ENCODE results near the gene CTNNA3. TPM values are rescaled to one million over a fixed set of nuclear protein-coding genes. Genes with fewer than 3 reads are reported as not detected.

CTNNA3 gene
- total and polyA plus RNA-seq, 2 donors (not counting 3 experiments of a cell fraction or from before 2014, with no cell fraction given), result not detected

- Histone ChIP-seq H3K4me1 (ENCODE audit: control insufficient read depth, extremely low read depth, insufficient read depth, low read length) (no peaks in the 10 kb centered on the region), H4K20me1 (replicated peaks; ENCODE audit: control insufficient read depth, extremely low read depth, insufficient read depth, low read length) (no peaks in the 10 kb centered on the region), H3K27ac (ENCODE audit: insufficient read depth, low read depth, low read length) (no peak overlapping the region), H3K36me3 (ENCODE audit: control insufficient read depth in 2 of 2, extremely low read depth in 1 of 2, insufficient read depth in 2 of 2, low read length in 2 of 2) (no peaks in the 10 kb centered on the region), H3K79me2 (ENCODE audit: control insufficient read depth, insufficient read depth, low read length) (no peaks in the 10 kb centered on the region), H3K9me3 (replicated peaks; ENCODE audit: control insufficient read depth, insufficient read depth, low read length) (no peaks in the 10 kb centered on the region), H3K4me3 (replicated peaks in 1 of 3; ENCODE audit: insufficient read depth in 1 of 3, low read depth in 1 of 3, low read length in 3 of 3) (no peak overlapping the region), H2AFZ (ENCODE audit: low read depth, low read length) (no peak overlapping the region), H3K9me1 (replicated peaks; ENCODE audit: control insufficient read depth, extremely low read depth, insufficient read depth, low read length) (no peaks in the 10 kb centered on the region), H3K27me3 (ENCODE audit: control insufficient read depth in 2 of 2, insufficient read depth in 2 of 2, low read length in 2 of 2) (no peaks in the 10 kb centered on the region), H3K9ac (replicated peaks; ENCODE audit: extremely low read depth, insufficient read depth, low read length) (no peak overlapping the region), H3K4me2 (ENCODE audit: insufficient read depth, low read length) (no peak overlapping the region)
- no peak for DNase-seq (ENCODE audit: low read depth, low spot score)
- ChIA-PET POLR2A (no interaction called here), CTCF (no interaction called here)
- FAIRE-seq, result no peak
- dilution Hi-C loops (cut with MboI; ENCODE audit: extremely low pct_ligation_motif_present, low sequenced_read_pairs), result no loop called here
- intact Hi-C loops (cut with micrococcal nuclease), result no loop called here
- no peak for TF ChIP-seq EZH2 (IDR thresholded peaks at IDR 0.05; ENCODE audit: borderline replicate concordance, low read depth, low read length, severe bottlenecking)
- TF ChIP-seq GATA2 (IDR thresholded peaks at IDR 0.05; ENCODE audit: insufficient read depth, insufficient read length, low read depth, low read length), result no peak
- no peak for TF ChIP-seq POLR2AphosphoS5 (IDR thresholded peaks at IDR 0.05; ENCODE audit: insufficient read depth, low read depth, low read length)
- TF ChIP-seq, protein P1, sequence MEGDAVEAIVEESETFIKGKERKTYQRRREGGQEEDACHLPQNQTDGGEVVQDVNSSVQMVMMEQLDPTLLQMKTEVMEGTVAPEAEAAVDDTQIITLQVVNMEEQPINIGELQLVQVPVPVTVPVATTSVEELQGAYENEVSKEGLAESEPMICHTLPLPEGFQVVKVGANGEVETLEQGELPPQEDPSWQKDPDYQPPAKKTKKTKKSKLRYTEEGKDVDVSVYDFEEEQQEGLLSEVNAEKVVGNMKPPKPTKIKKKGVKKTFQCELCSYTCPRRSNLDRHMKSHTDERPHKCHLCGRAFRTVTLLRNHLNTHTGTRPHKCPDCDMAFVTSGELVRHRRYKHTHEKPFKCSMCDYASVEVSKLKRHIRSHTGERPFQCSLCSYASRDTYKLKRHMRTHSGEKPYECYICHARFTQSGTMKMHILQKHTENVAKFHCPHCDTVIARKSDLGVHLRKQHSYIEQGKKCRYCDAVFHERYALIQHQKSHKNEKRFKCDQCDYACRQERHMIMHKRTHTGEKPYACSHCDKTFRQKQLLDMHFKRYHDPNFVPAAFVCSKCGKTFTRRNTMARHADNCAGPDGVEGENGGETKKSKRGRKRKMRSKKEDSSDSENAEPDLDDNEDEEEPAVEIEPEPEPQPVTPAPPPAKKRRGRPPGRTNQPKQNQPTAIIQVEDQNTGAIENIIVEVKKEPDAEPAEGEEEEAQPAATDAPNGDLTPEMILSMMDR (IDR thresholded peaks at IDR 0.05; ENCODE audit: extremely low read depth in 1 of 2, insufficient read depth in 1 of 2, low read depth in 1 of 2, low read length in 2 of 2), result no peak
- no peak for TF ChIP-seq MYC (IDR thresholded peaks at IDR 0.05; ENCODE audit: low read depth, low read length)
- no peak for TF ChIP-seq POLR2A (IDR thresholded peaks at IDR 0.05; ENCODE audit: low read depth, low read length)
- no peak for TF ChIP-seq MAX (IDR thresholded peaks at IDR 0.05; ENCODE audit: insufficient read depth, insufficient read length)
- no peak for TF ChIP-seq JUN (IDR thresholded peaks at IDR 0.05; ENCODE audit: borderline replicate concordance, insufficient read depth, insufficient read length, low read depth)
- no peak for TF ChIP-seq FOS (IDR thresholded peaks at IDR 0.05; ENCODE audit: borderline replicate concordance, insufficient read depth, low read length)
- no TSS peak for BruUV-seq (replicated peaks)
Measured at GRCh38 chr10:66394342-66395063, 1301.5 kb downstream of the CTNNA3 start.
